IPS-18a (cell line): ENCODE data around the gene YPEL2.
"Not testable (repeated sequence)": the region's sequence is repeated elsewhere in the genome, so short reads cannot be mapped to it uniquely, and the experiment has no call there.

Experiments used
- H3K27ac ChIP-seq: one replicate; pipeline ENCODE4 v1.5.1; 2013; ENCODE audit warnings: low read length
- H3K27me3 ChIP-seq: one replicate; pipeline ENCODE4 v1.6.1; 2013; ENCODE audit warnings: mild to moderate bottlenecking, low read length; ENCODE audit not compliant: control insufficient read depth, insufficient read depth
- H3K36me3 ChIP-seq: one replicate; pipeline ENCODE4 v1.6.1; 2013; ENCODE audit warnings: low read depth, low read length; ENCODE audit not compliant: control insufficient read depth
- H3K4me1 ChIP-seq: one replicate; pipeline ENCODE4 v1.6.1; 2013; ENCODE audit warnings: low read depth, low read length; ENCODE audit not compliant: control insufficient read depth
- H3K4me3 ChIP-seq: one replicate; pipeline ENCODE4 v1.5.1; 2013; ENCODE audit warnings: low read length
- H3K9ac ChIP-seq: one replicate; pipeline ENCODE4 v1.6.1; 2013; ENCODE audit warnings: mild to moderate bottlenecking, low read length, moderate library complexity
- H3K9me3 ChIP-seq: one replicate; pipeline ENCODE4 v1.6.1; 2013; ENCODE audit warnings: low read depth, low read length; ENCODE audit not compliant: control insufficient read depth

Gene YPEL2

GRCh38 chr17:59304811-59305210, 26.6 kb upstream of the YPEL2 start:
- Histone ChIP-seq H3K36me3 (no peaks in the 10 kb centered on the region), H3K4me3 (no peak overlapping the region), H3K27ac (no peak overlapping the region), H3K4me1 (no peaks in the 10 kb centered on the region), H3K9ac (no peak overlapping the region), H3K9me3 (no peaks in the 10 kb centered on the region), H3K27me3 (no peaks in the 10 kb centered on the region)

DNA sequence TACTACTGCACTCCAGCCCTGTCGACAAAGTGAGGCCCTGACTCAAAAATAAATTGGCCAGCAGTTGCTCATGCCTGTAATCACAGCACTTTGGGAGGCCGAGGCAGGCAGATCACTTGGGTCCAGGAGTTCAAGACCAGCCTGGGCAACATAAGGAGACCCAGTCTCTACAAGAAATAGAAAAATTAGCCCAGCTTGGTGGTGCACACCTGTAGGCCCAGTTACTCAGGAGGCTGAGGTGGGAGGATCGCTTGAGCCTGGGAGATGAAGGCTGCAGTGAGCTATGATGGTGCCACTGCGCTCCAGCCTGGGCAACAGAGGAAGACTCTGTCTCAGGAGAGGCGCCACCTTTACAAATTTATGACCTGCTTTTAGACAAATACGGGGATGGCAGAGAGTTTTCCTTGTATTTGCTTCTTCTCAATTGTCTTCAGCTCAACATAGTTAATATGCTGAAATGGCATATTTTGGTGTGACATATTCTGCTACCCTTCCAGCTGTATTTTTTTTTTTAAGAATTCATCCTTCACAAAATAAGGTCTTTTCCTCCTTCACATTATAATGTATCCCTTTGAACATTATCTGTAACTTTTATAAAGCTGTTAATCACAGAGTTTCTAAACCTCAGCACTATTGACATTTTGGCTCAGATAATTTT, 21.1 kb upstream of the YPEL2 start:
- Histone ChIP-seq H3K9ac (no peak overlapping the region), H3K27me3 (no peaks in the 10 kb centered on the region), H3K9me3 (no peaks in the 10 kb centered on the region), H3K36me3 (no peaks in the 10 kb centered on the region), H3K4me3 (no peak overlapping the region), H3K4me1 (no peaks in the 10 kb centered on the region), H3K27ac (no peak overlapping the region)

DNA sequence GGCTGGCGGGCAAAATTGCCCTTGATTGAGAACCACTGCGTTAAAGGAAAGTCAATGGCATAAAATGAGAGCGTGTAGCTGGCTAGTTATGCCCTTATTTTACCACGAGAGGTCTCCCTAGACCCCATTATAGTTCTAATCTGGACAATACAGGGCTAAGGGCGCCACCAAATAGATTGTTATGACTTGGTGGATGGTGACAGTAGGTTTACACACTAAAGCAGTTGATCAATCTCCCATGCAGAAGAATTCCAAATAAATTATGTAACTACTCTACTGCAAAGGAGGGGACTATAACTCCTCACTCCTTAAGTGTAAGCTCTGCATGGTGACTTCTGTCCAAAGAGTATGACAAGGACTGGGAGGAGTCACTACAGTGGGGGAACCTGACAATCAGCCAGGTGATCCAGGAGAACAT, 20.4 kb upstream of the YPEL2 start:
- Histone ChIP-seq H3K36me3 (no peaks in the 10 kb centered on the region), H3K4me3 (no peak overlapping the region), H3K9ac (no peak overlapping the region)

DNA sequence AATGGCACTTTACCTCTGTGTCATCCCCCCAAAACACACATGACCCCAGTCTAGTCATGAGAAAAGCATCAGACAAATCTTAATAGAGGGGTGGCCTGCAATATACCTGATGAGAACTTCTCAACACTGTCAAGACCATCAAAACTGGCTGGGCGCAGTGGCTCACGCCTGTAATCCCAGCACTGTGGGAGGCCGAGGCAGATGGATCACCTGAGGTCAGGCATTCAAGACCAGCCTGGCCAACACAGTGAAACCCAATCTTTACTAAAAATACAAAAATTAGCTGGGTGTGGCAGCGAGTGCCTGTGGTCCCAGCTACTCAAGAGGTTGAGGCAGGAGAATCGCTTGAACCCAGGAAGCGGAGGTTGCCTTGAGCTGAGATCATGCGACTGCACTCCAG, 19.9 kb upstream of the YPEL2 start:
- not testable (repeated sequence) for H3K27ac ChIP-seq, H3K4me3 ChIP-seq, H3K9me3 ChIP-seq, H3K36me3 ChIP-seq, H3K4me1 ChIP-seq, H3K9ac ChIP-seq, H3K27me3 ChIP-seq

More for the DNA sequence above, 20.4 kb upstream of the YPEL2 start:
- Histone ChIP-seq H3K27me3 (no peaks in the 10 kb centered on the region), H3K27ac (no peak overlapping the region), H3K4me1 (no peaks in the 10 kb centered on the region), H3K9me3 (no peaks in the 10 kb centered on the region)

DNA sequence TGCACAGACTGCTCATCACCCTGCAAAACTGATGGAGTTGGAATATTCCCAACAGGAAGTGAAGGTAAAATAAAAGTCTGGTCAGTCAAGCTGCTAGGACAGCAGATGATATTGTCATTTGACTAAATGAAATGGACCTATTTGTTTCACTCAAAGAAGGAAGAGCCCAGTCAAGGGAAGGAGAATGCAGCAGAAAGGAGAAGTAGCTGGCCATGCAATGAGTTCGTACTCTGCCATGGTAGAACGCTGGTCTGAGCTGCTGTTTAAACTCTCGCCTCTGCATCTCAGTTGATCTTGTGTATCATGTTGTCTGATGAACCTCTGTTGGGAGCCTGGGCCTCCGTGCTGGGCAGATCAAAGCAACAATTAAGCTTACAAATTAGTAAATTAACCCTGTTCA, 15.6 kb upstream of the YPEL2 start:
- Histone ChIP-seq H3K9me3 (no peaks in the 10 kb centered on the region), H3K9ac (no peak overlapping the region), H3K27ac (no peak overlapping the region), H3K36me3 (no peaks in the 10 kb centered on the region), H3K27me3 (no peaks in the 10 kb centered on the region), H3K4me3 (no peak overlapping the region), H3K4me1 (no peaks in the 10 kb centered on the region)

GRCh38 chr17:59327121-59327980, 4.1 kb upstream of the YPEL2 start:
- H3K9ac ChIP-seq = no peak overlapping the region
- H3K4me3 ChIP-seq = no peak overlapping the region
- no peak overlapping the region for H3K27ac ChIP-seq
- H3K36me3 ChIP-seq = no peaks in the 10 kb centered on the region
- H3K4me1 ChIP-seq = peaks cover 7% of the 10 kb centered on the region
- no peaks in the 10 kb centered on the region for H3K9me3 ChIP-seq
- peaks cover 4% of the 10 kb centered on the region for H3K27me3 ChIP-seq

DNA sequence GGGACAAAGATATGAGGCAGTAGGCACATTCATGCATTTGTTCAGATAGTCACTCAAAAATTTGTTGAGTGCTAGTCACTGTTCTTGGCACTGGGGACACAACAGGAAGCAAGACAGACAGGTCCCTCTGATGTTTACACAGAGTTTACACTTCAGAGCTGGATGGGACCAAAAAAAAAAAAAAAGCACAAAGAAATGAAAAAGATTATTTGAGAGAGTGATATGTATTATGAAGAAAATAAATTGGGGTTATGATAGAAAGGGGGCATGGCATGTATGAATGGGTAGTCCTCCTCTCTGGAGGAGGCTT, 3.5 kb upstream of the YPEL2 start:
- Histone ChIP-seq H3K4me1 (peaks cover 10% of the 10 kb centered on the region), H3K36me3 (no peaks in the 10 kb centered on the region), H3K9me3 (no peaks in the 10 kb centered on the region), H3K27me3 (peaks cover 10% of the 10 kb centered on the region), H3K4me3 (no peak overlapping the region), H3K9ac (no peak overlapping the region), H3K27ac (no peak overlapping the region)

DNA sequence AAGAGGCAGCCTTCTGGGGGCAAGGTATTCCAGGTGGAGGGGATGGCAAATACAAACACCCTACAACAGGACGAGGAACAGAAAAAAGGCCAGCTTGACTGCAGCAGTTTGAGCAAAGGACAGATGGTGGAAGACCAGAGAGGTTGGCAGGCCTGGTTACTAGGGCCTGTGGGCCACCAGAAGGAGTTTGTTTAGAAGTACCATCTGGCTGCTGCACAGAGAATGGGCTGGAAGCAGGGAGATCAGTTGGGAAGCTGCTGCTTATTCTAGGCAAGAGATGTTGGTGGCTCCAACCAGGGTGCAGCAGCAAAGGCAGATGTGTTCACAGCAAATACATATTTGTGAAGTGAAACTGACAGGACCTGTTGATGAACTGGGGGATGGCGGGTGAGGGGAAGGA, 2.9 kb upstream of the YPEL2 start:
- Histone ChIP-seq H3K4me1 (peaks cover 10% of the 10 kb centered on the region), H3K27ac (no peak overlapping the region), H3K9ac (no peak overlapping the region), H3K9me3 (no peaks in the 10 kb centered on the region), H3K4me3 (no peak overlapping the region), H3K36me3 (no peaks in the 10 kb centered on the region), H3K27me3 (peaks cover 16% of the 10 kb centered on the region)

DNA sequence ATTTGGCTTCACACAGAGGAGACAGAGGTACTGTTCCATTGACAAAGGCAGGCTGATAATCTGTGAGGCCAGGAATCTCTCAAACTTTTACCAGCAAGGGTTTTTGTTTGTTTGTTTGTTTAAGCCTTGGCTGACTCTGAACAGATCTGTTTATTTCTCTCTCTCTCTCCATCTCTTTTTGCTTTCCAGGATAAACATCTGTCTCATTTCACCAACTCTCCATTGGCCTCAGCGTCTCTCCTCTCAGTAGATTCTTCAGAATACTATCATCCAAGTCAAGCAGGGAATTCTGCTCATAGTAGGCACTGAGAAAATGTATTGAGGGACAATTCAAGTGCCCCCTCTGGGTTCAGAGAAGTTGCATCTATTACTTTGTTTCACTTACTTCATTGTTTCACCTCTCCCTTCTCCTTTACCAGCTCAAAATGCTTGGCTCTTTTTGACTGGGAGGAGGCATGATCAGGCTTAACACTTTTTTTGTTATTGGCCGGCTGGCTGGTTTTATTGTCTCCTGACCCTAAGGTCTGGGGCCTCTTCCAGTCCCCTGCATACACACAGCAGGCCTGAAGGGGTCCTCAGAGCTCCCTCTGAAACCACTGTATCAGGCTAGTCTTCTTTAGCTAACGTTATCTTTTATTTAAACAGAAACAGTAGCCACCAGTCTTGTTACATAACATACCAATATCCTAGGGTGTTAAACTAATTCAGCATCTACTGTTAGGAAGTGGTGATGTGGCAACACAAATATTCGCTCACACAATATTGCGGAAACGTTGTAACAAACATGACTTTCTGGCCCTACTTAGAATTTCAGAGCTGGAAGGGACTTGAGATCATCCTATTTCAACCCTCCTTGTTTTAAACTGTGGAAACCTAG, 2.0 kb upstream of the YPEL2 start:
- Histone ChIP-seq H3K4me3 (no peak overlapping the region), H3K4me1 (peaks cover 10% of the 10 kb centered on the region), H3K36me3 (no peaks in the 10 kb centered on the region), H3K9ac (no peak overlapping the region), H3K27me3 (peaks cover 25% of the 10 kb centered on the region), H3K27ac (no peak overlapping the region), H3K9me3 (no peaks in the 10 kb centered on the region)

DNA sequence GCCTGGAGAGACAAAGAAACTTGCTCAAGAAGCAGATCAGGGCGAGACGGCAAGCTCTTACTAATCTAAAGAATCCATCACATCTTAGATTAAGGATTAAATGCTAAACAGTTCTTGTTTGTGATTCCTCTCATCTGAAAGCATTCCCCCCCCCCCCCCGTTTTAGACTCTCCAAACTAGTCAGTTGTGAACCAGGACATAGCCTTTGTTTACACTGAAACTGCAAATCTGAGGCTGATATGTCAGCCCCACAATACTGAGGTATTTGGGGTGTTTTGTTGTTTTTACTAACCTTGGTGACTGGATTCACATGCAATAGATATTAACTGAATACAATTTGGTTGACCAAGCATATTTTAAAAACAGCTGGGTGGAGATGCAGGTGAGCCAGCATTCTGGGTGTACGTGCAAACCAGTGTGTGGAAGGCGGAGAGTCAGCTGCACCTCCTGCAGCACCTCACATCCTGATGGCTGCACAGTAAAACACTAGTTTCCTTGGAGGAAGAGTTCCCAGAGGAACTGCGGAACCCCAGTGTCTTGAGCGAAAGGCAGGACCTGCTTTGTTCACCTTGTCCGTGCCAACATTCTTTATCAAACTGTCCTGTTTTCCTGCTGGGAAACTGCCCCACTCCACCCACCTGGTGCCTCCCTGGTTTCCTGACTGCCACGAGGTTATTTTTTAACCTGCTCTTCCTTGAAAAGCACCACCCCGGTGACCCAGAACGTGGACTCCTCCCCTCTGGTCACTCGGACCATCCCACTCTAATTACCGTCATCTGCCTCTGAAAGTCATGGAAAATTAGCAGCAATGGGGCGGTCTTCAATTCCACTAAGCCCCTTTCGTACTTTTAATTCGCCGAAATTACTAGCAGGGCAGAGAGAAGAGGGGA, 1.2 kb upstream of the YPEL2 start:
- Histone ChIP-seq H3K4me3 (peak overlapping the region; percentile 25), H3K36me3 (no peaks in the 10 kb centered on the region), H3K9me3 (no peaks in the 10 kb centered on the region), H3K9ac (no peak overlapping the region), H3K27me3 (peaks cover 33% of the 10 kb centered on the region), H3K4me1 (peaks cover 10% of the 10 kb centered on the region), H3K27ac (no peak overlapping the region)
